Measurements from ENCODE around the gene MUC4. TPM values are rescaled to one million over a fixed set of nuclear protein-coding genes. Genes with fewer than 3 reads are reported as not detected.

MUC4 gene
- total and polyA plus RNA-seq, 10 of the 15 experiments (the other 5 are each of a cell fraction or from before 2014, with no cell fraction given): 0.02 to 0.46 (median 0.27) TPM; not detected in 4

- H3K4me1 ChIP-seq (ENCODE audit: control insufficient read depth, insufficient read depth, low read length): peaks cover 10% of the 10 kb centered on the region
- ChIA-PET POLR2A (no interaction called here), CTCF (interaction anchor here (1.1 to 2.1 kb wide), 2 partner anchors 12 to 56 kb away, joined by 3 to 16 read pairs; no protein-coding TSS in a partner anchor), SMC1A (ENCODE audit: uncharacterized antibody, unreplicated experiment) (interaction anchor here (1.1 kb wide), 1 partner anchor 11 kb away, joined by 3 read pairs; no protein-coding TSS in a partner anchor), RAD21 (ENCODE audit: unreplicated experiment) (no interaction called here)
- no peaks in the 10 kb centered on the region for H3K36me3 ChIP-seq (ENCODE audit: control insufficient read depth in 2 of 2, insufficient read depth in 2 of 2, low read length in 1 of 2)
- no TSS peak for BruUV-seq (replicated peaks)
- TF ChIP-seq PBX3 (IDR thresholded peaks at IDR 0.05; ENCODE audit: insufficient replicate concordance, low read depth, low read length) (no peak), HCFC1 (IDR thresholded peaks at IDR 0.05; ENCODE audit: low read length) (no peak), ETV6 (conservative IDR thresholded peaks at IDR 0.05 in 1 of 2, IDR thresholded peaks at IDR 0.05 in 1 of 2; ENCODE audit: borderline replicate concordance in 1 of 2, low read depth in 1 of 2) (no peak), SKIL (IDR thresholded peaks at IDR 0.05; ENCODE audit: low read depth, poor library complexity, severe bottlenecking) (no peak), MTA3 (IDR thresholded peaks at IDR 0.05; ENCODE audit: borderline replicate concordance, low read length) (no peak), EED (IDR thresholded peaks at IDR 0.05; ENCODE audit: low read depth) (no peak), ZNF687 (IDR thresholded peaks at IDR 0.05) (no peak), POLR2A (IDR thresholded peaks at IDR 0.05; ENCODE audit: low read depth, low read length) (no peak), RUNX3 (IDR thresholded peaks at IDR 0.05; ENCODE audit: low read length) (peak; percentile 60; the same call in 1 of the 2 replicates), MYB (IDR thresholded peaks at IDR 0.05; ENCODE audit: borderline replicate concordance, low read depth, low read length) (no peak), RBBP5 (conservative IDR thresholded peaks at IDR 0.05) (no peak), CBFB (IDR thresholded peaks at IDR 0.05; ENCODE audit: low read depth) (no peak), SMAD1 (IDR thresholded peaks at IDR 0.05; ENCODE audit: low read depth, partially characterized antibody) (no peak), EZH2 (IDR thresholded peaks at IDR 0.05; ENCODE audit: borderline replicate concordance, control insufficient read depth, low read depth, low read length) (no peak), POLR2AphosphoS5 (IDR thresholded peaks at IDR 0.05; ENCODE audit: low read length) (no peak), PKNOX1 (IDR thresholded peaks at IDR 0.05) (peak; percentile 57), RCOR1 (conservative IDR thresholded peaks at IDR 0.05; ENCODE audit: low read depth, low read length) (no peak)
- H3K4me3 ChIP-seq: no peak overlapping the region
- no peaks in the 10 kb centered on the region; the same call in 2 of the 3 replicates for H3K9me3 ChIP-seq (replicated peaks; ENCODE audit: control insufficient read depth, insufficient read depth, low read length)
- H3K79me2 ChIP-seq (ENCODE audit: control insufficient read depth, insufficient read depth, low read length): no peaks in the 10 kb centered on the region
- H3K27ac ChIP-seq (ENCODE audit: control insufficient read depth, insufficient read depth): no peak overlapping the region
- no peaks in the 10 kb centered on the region for H4K20me1 ChIP-seq (ENCODE audit: control insufficient read depth, insufficient read depth)
- FAIRE-seq (peak; percentile 88), ATAC-seq (peak; percentile 81), DNase-seq (ENCODE audit: low read depth, low spot score) (no peak)
- no peaks in the 10 kb centered on the region; a peak in 2 of 4 replicates for H3K27me3 ChIP-seq (replicated peaks in 1 of 2; ENCODE audit: control insufficient read depth in 2 of 2, insufficient read depth in 2 of 2, low read length in 1 of 2)
- no peak overlapping the region for H3K9ac ChIP-seq (ENCODE audit: control insufficient read depth, insufficient read depth, low read length)
- under 1% methylated on average over 5 of the region's 5 CpGs for WGBS (ENCODE audit: insufficient coverage, insufficient replicate concordance, low lambda C conversion rate, missing lambda C conversion rate)
- intact Hi-C loops (cut with micrococcal nuclease; ENCODE audit: unreplicated experiment): no loop called here
- peak overlapping the region; percentile 1; the same call in 1 of the 2 replicates for H3K4me2 ChIP-seq (ENCODE audit: control insufficient read depth, insufficient read depth)
- H2AFZ ChIP-seq (ENCODE audit: control insufficient read depth, low read depth, low read length): no peak overlapping the region
- in situ Hi-C loops (cut with MboI): loop anchor here (5.0 kb wide), 1 partner anchor 81 kb away; no protein-coding TSS in a partner anchor
Observed at GRCh38 chr3:195838714-195839113, 27.0 kb upstream of the MUC4 start.

Measured in GM12878 (cell line).